Measurements from ENCODE around the gene VSTM4. TPM values are rescaled to one million over a fixed set of nuclear protein-coding genes. Genes with fewer than 3 reads are reported as not detected.

Gene VSTM4
- total and polyA plus RNA-seq, 2 donors (not counting 1 experiment from before 2014, with no cell fraction given): not detected

GRCh38 chr10:49033939-49034338, 81.4 kb downstream of the VSTM4 start:
- Histone ChIP-seq H3K4me3 (ENCODE audit: control extremely low read depth in 1 of 5, extremely low read depth in 1 of 5, insufficient read depth in 1 of 5, low read depth in 2 of 5, low read length in 4 of 5) (no peak overlapping the region), H2AFZ (ENCODE audit: insufficient read depth, low read depth, low read length, poor library complexity, severe bottlenecking) (no peak overlapping the region), H4K20me1 (ENCODE audit: control insufficient read depth, insufficient read depth, low read length, poor library complexity, severe bottlenecking) (no peaks in the 10 kb centered on the region), H3K4me2 (replicated peaks; ENCODE audit: low read depth, low read length, poor library complexity, severe bottlenecking) (no peak overlapping the region), H3K9me3 (ENCODE audit: control extremely low read depth in 1 of 3, control insufficient read depth in 2 of 3, insufficient read depth in 1 of 3, low read length in 2 of 3) (peaks cover 0 to 4% (median 0%) of the 10 kb centered on the region in 3 donors), H3K79me2 (ENCODE audit: control insufficient read depth, insufficient read depth, low read length) (no peaks in the 10 kb centered on the region), H3K4me1 (ENCODE audit: control insufficient read depth in 2 of 2, insufficient read depth in 2 of 2, low read length in 2 of 2) (no peaks in the 10 kb centered on the region), H3K27ac (ENCODE audit: low read length in 2 of 2) (no peak overlapping the region), H3K9ac (ENCODE audit: low read length) (no peak overlapping the region), H3K36me3 (replicated peaks in 1 of 2; ENCODE audit: control extremely low read depth in 1 of 2, control insufficient read depth in 1 of 2, extremely low read depth in 1 of 2, insufficient read depth in 2 of 2, low read length in 1 of 2) (no peaks in the 10 kb centered on the region), H3K27me3 (replicated peaks in 1 of 4; ENCODE audit: control extremely low read depth in 1 of 4, control insufficient read depth in 3 of 4, insufficient read depth in 4 of 4, low read length in 3 of 4) (no peaks in the 10 kb centered on the region)
- Mint-ChIP-seq H3K9me3 (ENCODE audit: insufficient read depth) (no peaks in the 10 kb centered on the region), H3K27me3 (peaks cover 5% of the 10 kb centered on the region), H3K4me1 (no peaks in the 10 kb centered on the region), H3K4me3 (no peak overlapping the region), H3K27ac (no peak overlapping the region)
- POLR2A ChIA-PET: no interaction called here
- CTCF ChIA-PET: no interaction called here
- no peak for ATAC-seq (ENCODE audit: low read depth)
- no peak for DNase-seq
- intact Hi-C loops (cut with micrococcal nuclease): no loop called here
- TF ChIP-seq EZH2 (IDR thresholded peaks at IDR 0.05; ENCODE audit: borderline replicate concordance, insufficient read depth, low read depth, low read length, poor library complexity, severe bottlenecking) (no peak), CTCF (IDR thresholded peaks at IDR 0.05) (no peak)
- whole genome bisulfite sequencing (ENCODE audit: insufficient coverage): 100% methylated on average over 1 of the region's 1 CpG

GRCh38 chr10:49029666-49030065, 85.7 kb downstream of the VSTM4 start:
- no peaks in the 10 kb centered on the region for H4K20me1 ChIP-seq (ENCODE audit: control insufficient read depth, insufficient read depth, low read length, poor library complexity, severe bottlenecking)
- H3K9ac ChIP-seq (ENCODE audit: low read length): no peak overlapping the region
- Mint-ChIP-seq H3K27ac (no peak overlapping the region), H3K4me1 (no peaks in the 10 kb centered on the region), H3K27me3 (peaks cover 5% of the 10 kb centered on the region), H3K4me3 (no peak overlapping the region), H3K9me3 (ENCODE audit: insufficient read depth) (no peaks in the 10 kb centered on the region)
- H3K4me1 ChIP-seq (ENCODE audit: control insufficient read depth in 2 of 2, insufficient read depth in 2 of 2, low read length in 2 of 2): no peaks in the 10 kb centered on the region
- H3K79me2 ChIP-seq (ENCODE audit: control insufficient read depth, insufficient read depth, low read length): no peaks in the 10 kb centered on the region
- ATAC-seq (ENCODE audit: low read depth) (no peak), DNase-seq (no peak)
- no peak overlapping the region for H3K4me2 ChIP-seq (replicated peaks; ENCODE audit: low read depth, low read length, poor library complexity, severe bottlenecking)
- no peaks in the 10 kb centered on the region for H3K9me3 ChIP-seq (ENCODE audit: control extremely low read depth in 1 of 3, control insufficient read depth in 2 of 3, insufficient read depth in 1 of 3, low read length in 2 of 3)
- no peaks in the 10 kb centered on the region for H3K27me3 ChIP-seq (replicated peaks in 1 of 4; ENCODE audit: control extremely low read depth in 1 of 4, control insufficient read depth in 3 of 4, insufficient read depth in 4 of 4, low read length in 3 of 4)
- WGBS (ENCODE audit: insufficient coverage): no CpG with 5 or more reads among the region's 1 CpG
- no peak overlapping the region for H2AFZ ChIP-seq (ENCODE audit: insufficient read depth, low read depth, low read length, poor library complexity, severe bottlenecking)
- no peak overlapping the region for H3K4me3 ChIP-seq (ENCODE audit: control extremely low read depth in 1 of 5, extremely low read depth in 1 of 5, insufficient read depth in 1 of 5, low read depth in 2 of 5, low read length in 4 of 5)
- CTCF ChIA-PET: no interaction called here
- intact Hi-C loops (cut with micrococcal nuclease): no loop called here
- H3K36me3 ChIP-seq (replicated peaks in 1 of 2; ENCODE audit: control extremely low read depth in 1 of 2, control insufficient read depth in 1 of 2, extremely low read depth in 1 of 2, insufficient read depth in 2 of 2, low read length in 1 of 2): no peaks in the 10 kb centered on the region
- TF ChIP-seq EZH2 (IDR thresholded peaks at IDR 0.05; ENCODE audit: borderline replicate concordance, insufficient read depth, low read depth, low read length, poor library complexity, severe bottlenecking) (no peak), CTCF (IDR thresholded peaks at IDR 0.05) (no peak)
- POLR2A ChIA-PET: no interaction called here
- no peak overlapping the region for H3K27ac ChIP-seq (ENCODE audit: low read length in 2 of 2)

All from B cell (primary cell).